ENCODE results near the gene SH3YL1. TPM values are rescaled to one million over a fixed set of nuclear protein-coding genes. Genes with fewer than 3 reads are reported as not detected.

Gene SH3YL1
- total RNA-seq, 1 donor from 2014 or later: 15.6 TPM

- intact Hi-C loops (cut with micrococcal nuclease): loop anchor here (5.0 kb wide), 1 partner anchor 132 kb away; no protein-coding TSS in a partner anchor
Observed at GRCh38 chr2:259789-260331, 4.0 kb downstream of the SH3YL1 start.

- intact Hi-C loops (cut with micrococcal nuclease): no loop called here
Observed at GRCh38 chr2:258933-259332, 4.9 kb downstream of the SH3YL1 start.

- intact Hi-C loops (cut with micrococcal nuclease): no loop called here
Observed at GRCh38 chr2:257842-258241, 6.0 kb downstream of the SH3YL1 start.

GRCh38 chr2:257429-257828, 6.4 kb downstream of the SH3YL1 start:
- intact Hi-C loops (cut with micrococcal nuclease): no loop called here

GRCh38 chr2:256094-256493, 7.7 kb downstream of the SH3YL1 start:
- intact Hi-C loops (cut with micrococcal nuclease): no loop called here

- intact Hi-C loops (cut with micrococcal nuclease): no loop called here
Observed at GRCh38 chr2:255195-255594, 8.6 kb downstream of the SH3YL1 start.

- intact Hi-C loops (cut with micrococcal nuclease): no loop called here
Observed at GRCh38 chr2:254241-254640, 9.6 kb downstream of the SH3YL1 start.

- intact Hi-C loops (cut with micrococcal nuclease): no loop called here
Observed at GRCh38 chr2:253202-253638, 10.6 kb downstream of the SH3YL1 start.

GRCh38 chr2:252001-252602, 11.7 kb downstream of the SH3YL1 start:
- intact Hi-C loops (cut with micrococcal nuclease): no loop called here

GRCh38 chr2:249538-250042, 14.2 kb downstream of the SH3YL1 start:
- intact Hi-C loops (cut with micrococcal nuclease): loop anchor here (10.0 kb wide), 1 partner anchor 1305 kb away; no protein-coding TSS in a partner anchor

GRCh38 chr2:248724-249123, 15.1 kb downstream of the SH3YL1 start:
- intact Hi-C loops (cut with micrococcal nuclease): loop anchor here (10.0 kb wide), 1 partner anchor 1306 kb away; no protein-coding TSS in a partner anchor

- intact Hi-C loops (cut with micrococcal nuclease): loop anchor here (1.0 to 10.0 kb wide), 2 partner anchors 391 to 1308 kb away; no protein-coding TSS in a partner anchor
Observed at GRCh38 chr2:246489-247144, 17.2 kb downstream of the SH3YL1 start.

- intact Hi-C loops (cut with micrococcal nuclease): loop anchor here (10.0 kb wide), 1 partner anchor 1310 kb away; no protein-coding TSS in a partner anchor
Observed at GRCh38 chr2:244547-244946, 19.3 kb downstream of the SH3YL1 start.

GRCh38 chr2:238869-239268, 25.0 kb downstream of the SH3YL1 start:
- intact Hi-C loops (cut with micrococcal nuclease): no loop called here

- intact Hi-C loops (cut with micrococcal nuclease): no loop called here
Observed at GRCh38 chr2:238431-238830, 25.4 kb downstream of the SH3YL1 start.

- intact Hi-C loops (cut with micrococcal nuclease): no loop called here
Observed at GRCh38 chr2:237878-238277, 26.0 kb downstream of the SH3YL1 start.

GRCh38 chr2:236993-237539, 26.8 kb downstream of the SH3YL1 start:
- intact Hi-C loops (cut with micrococcal nuclease): no loop called here

GRCh38 chr2:234421-234820, 29.4 kb downstream of the SH3YL1 start:
- intact Hi-C loops (cut with micrococcal nuclease): no loop called here

GRCh38 chr2:233030-233429, 30.8 kb downstream of the SH3YL1 start:
- intact Hi-C loops (cut with micrococcal nuclease): no loop called here

GRCh38 chr2:231521-232185, 32.2 kb downstream of the SH3YL1 start:
- intact Hi-C loops (cut with micrococcal nuclease): no loop called here

- intact Hi-C loops (cut with micrococcal nuclease): no loop called here
Observed at GRCh38 chr2:228518-229278, 35.1 kb downstream of the SH3YL1 start.
